ENCODE data around the gene ROR2.

Gene ROR2

GRCh38 chr9:91789941-91790340, 160.1 kb downstream of the ROR2 start:
- no peak for DNase-seq (ENCODE audit: extremely low read depth, low read depth)

GRCh38 chr9:91787931-91788330, 162.1 kb downstream of the ROR2 start:
- TF ChIP-seq, protein P1, sequence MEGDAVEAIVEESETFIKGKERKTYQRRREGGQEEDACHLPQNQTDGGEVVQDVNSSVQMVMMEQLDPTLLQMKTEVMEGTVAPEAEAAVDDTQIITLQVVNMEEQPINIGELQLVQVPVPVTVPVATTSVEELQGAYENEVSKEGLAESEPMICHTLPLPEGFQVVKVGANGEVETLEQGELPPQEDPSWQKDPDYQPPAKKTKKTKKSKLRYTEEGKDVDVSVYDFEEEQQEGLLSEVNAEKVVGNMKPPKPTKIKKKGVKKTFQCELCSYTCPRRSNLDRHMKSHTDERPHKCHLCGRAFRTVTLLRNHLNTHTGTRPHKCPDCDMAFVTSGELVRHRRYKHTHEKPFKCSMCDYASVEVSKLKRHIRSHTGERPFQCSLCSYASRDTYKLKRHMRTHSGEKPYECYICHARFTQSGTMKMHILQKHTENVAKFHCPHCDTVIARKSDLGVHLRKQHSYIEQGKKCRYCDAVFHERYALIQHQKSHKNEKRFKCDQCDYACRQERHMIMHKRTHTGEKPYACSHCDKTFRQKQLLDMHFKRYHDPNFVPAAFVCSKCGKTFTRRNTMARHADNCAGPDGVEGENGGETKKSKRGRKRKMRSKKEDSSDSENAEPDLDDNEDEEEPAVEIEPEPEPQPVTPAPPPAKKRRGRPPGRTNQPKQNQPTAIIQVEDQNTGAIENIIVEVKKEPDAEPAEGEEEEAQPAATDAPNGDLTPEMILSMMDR (IDR thresholded peaks at IDR 0.05; ENCODE audit: low read depth, low read length, missing control alignments), result no peak
- no peak overlapping the region for H3K4me3 ChIP-seq (replicated peaks; ENCODE audit: low read depth, low read length)

More at GRCh38 chr9:91789941-91790340, 160.1 kb downstream of the ROR2 start:
- TF ChIP-seq, protein P1 (IDR thresholded peaks at IDR 0.05; ENCODE audit: low read depth, low read length, missing control alignments), result no peak
- no peak overlapping the region for H3K4me3 ChIP-seq (replicated peaks; ENCODE audit: low read depth, low read length)

DNA sequence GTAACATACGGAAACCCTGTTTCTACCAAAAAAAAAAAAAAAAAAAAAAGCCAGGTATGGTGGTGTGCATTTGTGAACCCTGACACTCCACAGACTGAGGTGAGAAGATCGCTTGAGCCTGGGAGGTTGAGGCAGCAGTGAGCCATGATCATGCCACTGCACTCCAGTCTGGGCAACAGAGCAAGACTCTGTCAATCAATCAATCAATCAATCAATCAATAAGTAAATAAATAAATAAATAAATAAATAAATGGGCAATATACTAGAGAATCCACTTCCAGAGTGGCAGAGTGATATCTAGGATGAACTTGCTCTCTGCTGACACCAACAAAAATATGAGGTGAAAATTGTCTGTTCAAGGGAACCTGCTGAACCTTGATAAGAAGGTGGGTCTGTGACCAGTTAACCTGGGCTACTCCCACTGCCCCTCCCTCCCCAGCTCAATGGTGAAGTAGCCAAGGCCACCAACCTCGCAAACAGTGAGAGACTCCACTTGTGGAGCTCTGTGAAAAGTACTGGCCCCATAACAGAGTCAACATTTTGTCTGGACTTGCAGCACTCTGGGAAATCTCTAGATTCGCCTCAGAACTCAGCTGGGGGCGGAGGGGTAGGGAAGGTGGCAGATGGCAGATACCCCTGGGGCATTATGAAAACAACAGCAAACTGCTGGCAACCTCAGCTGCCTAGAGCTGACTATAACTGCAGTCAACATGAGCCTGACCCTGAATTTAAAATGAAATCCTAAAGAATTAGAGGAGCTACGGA, 163.7 kb downstream of the ROR2 start:
- H3K4me3 ChIP-seq (replicated peaks; ENCODE audit: low read depth, low read length), result no peak overlapping the region
- TF ChIP-seq, protein P1 (IDR thresholded peaks at IDR 0.05; ENCODE audit: low read depth, low read length, missing control alignments), result no peak
- DNase-seq (ENCODE audit: extremely low read depth, low read depth), result no peak

More at GRCh38 chr9:91787931-91788330, 162.1 kb downstream of the ROR2 start:
- DNase-seq (ENCODE audit: extremely low read depth, low read depth), result no peak

- no peak overlapping the region for H3K4me3 ChIP-seq (replicated peaks; ENCODE audit: low read depth, low read length)
- peak; percentile 58 for DNase-seq (ENCODE audit: extremely low read depth, low read depth)
- TF ChIP-seq, protein P1 (IDR thresholded peaks at IDR 0.05; ENCODE audit: low read depth, low read length, missing control alignments), result no peak
Observed at GRCh38 chr9:91785447-91785842, 164.6 kb downstream of the ROR2 start.

DNA sequence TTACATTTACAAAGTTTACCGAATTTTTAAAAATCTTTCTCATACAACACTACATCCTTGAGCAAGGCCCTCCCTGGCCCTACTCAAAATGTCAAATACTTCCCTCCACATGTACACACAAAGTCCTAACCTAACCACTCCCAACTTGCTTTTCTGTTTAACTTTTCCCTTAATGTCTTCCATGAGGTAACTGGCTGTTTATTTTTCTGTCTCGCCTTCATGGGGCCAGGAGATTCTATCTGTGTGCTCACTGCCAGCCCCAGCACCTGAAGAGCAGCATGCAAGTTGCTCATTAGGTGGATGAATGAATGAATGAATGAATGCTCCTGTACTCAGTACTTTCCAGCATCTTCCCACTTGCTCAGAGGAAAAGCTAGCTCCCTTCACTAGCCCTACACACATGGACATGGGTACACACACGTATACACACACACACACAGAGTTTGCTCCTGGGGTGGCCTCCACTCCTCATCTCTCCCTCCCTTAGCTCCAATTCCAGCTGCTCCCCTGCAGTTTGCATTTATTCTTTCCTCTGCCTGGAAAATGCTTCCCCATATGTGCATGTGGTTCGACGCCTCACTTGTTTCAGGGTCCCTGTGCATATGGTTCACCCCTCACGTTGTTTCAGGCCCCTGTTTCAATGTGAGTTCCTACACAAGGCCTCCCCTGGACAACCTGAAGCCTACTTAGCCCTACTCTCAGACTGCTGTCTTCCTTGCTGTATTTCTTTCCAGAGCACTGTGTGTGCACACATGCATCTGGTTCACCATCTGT, 165.2 kb downstream of the ROR2 start:
- TF ChIP-seq, protein P1 (IDR thresholded peaks at IDR 0.05; ENCODE audit: low read depth, low read length, missing control alignments), result no peak
- no peak for DNase-seq (ENCODE audit: extremely low read depth, low read depth)
- H3K4me3 ChIP-seq (replicated peaks; ENCODE audit: low read depth, low read length), result no peak overlapping the region

DNA sequence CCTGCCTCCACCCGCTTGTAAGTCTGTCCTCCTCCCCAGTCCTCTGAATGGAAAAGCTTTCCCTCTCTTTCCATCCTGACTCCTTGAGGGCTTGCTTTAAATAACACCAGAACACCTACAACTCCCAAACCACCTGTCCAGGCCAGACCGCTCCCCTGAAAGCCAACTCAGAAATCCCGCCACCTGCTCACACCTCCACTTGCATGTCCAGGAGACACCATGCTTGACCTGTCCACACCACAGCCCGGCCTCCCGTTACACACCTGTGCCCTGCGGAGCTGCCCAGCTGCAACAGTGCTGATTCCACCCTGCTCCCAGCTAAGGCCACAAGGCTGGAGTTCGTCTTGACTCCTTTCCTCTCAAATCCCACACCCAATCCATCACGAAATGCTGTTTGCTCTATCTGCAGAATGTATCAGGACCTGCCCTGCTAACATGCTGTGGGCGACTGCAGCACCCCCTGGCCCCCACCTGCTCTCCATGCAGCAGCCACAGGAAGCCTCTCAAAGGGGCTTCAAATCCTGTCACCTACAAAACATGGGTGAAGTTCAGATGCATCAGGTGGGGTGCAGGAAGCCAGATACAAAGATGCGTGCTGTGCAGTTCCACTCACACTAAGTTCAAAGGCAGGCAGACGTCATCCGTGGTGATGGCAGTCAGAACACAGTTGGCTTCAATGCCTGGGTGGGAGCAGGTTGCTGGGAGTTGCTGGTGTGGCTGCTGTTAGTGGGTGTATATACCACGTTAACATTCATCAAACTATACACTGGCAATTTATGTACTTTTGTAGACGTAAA, 166.0 kb downstream of the ROR2 start:
- no peak overlapping the region for H3K4me3 ChIP-seq (replicated peaks; ENCODE audit: low read depth, low read length)
- no peak for DNase-seq (ENCODE audit: extremely low read depth, low read depth)
- TF ChIP-seq, protein P1 (IDR thresholded peaks at IDR 0.05; ENCODE audit: low read depth, low read length, missing control alignments), result no peak

Data from HFF-Myc (cell line).